Measurements from ENCODE around the gene DONSON. TPM values are rescaled to one million over a fixed set of nuclear protein-coding genes. Genes with fewer than 3 reads are reported as not detected.

Gene DONSON
- total RNA-seq, 1 experiment from 2014 or later: 35.3 TPM

GRCh38 chr21:33567914-33568313 is 20.6 kb downstream of the DONSON start:
- H3K27me3 Mint-ChIP-seq (ENCODE audit: low read depth): no peaks in the 10 kb centered on the region
- no peak overlapping the region for H4K5ac ChIP-seq (ENCODE audit: insufficient read length, low read depth, low read length)
- no peak overlapping the region for H2BK5ac ChIP-seq (ENCODE audit: insufficient read length, low read length)
- H3K36me3 Mint-ChIP-seq (ENCODE audit: insufficient read depth in 1 of 3, low read depth in 3 of 3): peaks cover 23 to 57% (median 56%) of the 10 kb centered on the region in 3 experiments; a peak in 6 of 7 replicates
- H2BK15ac ChIP-seq (ENCODE audit: low read depth, low read length): no peak overlapping the region
- no peaks in the 10 kb centered on the region for H3K9me3 ChIP-seq (ENCODE audit: control insufficient read depth, low read depth, low read length)
- H3K23me2 ChIP-seq (ENCODE audit: insufficient read length, low read depth, low read length, poor library complexity, severe bottlenecking): no peaks in the 10 kb centered on the region
- H3K4me3 Mint-ChIP-seq: no peak overlapping the region
- no peak for DNase-seq
- H3K27ac ChIP-seq (ENCODE audit: insufficient read length, low read depth, low read length): no peak overlapping the region
- H3K27me3 ChIP-seq (ENCODE audit: insufficient read depth, low read length): no peaks in the 10 kb centered on the region
- no peak overlapping the region for H3K18ac ChIP-seq (ENCODE audit: insufficient read length, low read depth, low read length)
- H3K79me2 ChIP-seq (ENCODE audit: insufficient read depth, low read length): no peaks in the 10 kb centered on the region
- H3K23ac ChIP-seq (ENCODE audit: insufficient read length, low read depth, low read length): no peak overlapping the region
- H3K4ac ChIP-seq (ENCODE audit: low read depth, low read length): no peak overlapping the region
- H4K91ac ChIP-seq (ENCODE audit: insufficient read length, low read depth, low read length): no peak overlapping the region
- no peak overlapping the region for H2AFZ ChIP-seq (ENCODE audit: low read length)
- H3K9me3 Mint-ChIP-seq: no peaks in the 10 kb centered on the region
- no peak overlapping the region for H2BK12ac ChIP-seq (ENCODE audit: insufficient read length, low read depth, low read length)
- TF ChIP-seq CTCF (conservative IDR thresholded peaks at IDR 0.05): no peak
- H4K8ac ChIP-seq (replicated peaks; ENCODE audit: insufficient read length, low read depth, low read length): no peak overlapping the region
- H2AK5ac ChIP-seq (ENCODE audit: insufficient read length, low read length): no peak overlapping the region
- H3K9ac ChIP-seq (ENCODE audit: extremely low read depth, insufficient read length, low read length): no peak overlapping the region
- H3T11ph ChIP-seq (ENCODE audit: low read length): no peak overlapping the region
- H4K20me1 ChIP-seq (ENCODE audit: control insufficient read depth, insufficient read depth, insufficient read length): no peaks in the 10 kb centered on the region
- H2BK20ac ChIP-seq (ENCODE audit: low read depth, low read length, poor library complexity, severe bottlenecking): no peak overlapping the region
- H3K56ac ChIP-seq (ENCODE audit: insufficient read length, low read depth, low read length): no peak overlapping the region
- no peaks in the 10 kb centered on the region for H3K4me1 Mint-ChIP-seq
- no peaks in the 10 kb centered on the region for H3K4me1 ChIP-seq (ENCODE audit: insufficient read depth, low read length)
- no CpG with 5 or more reads among the region's 6 CpGs for WGBS (ENCODE audit: extremely low coverage, insufficient read length, low lambda C conversion rate)
- no peak overlapping the region for H3K4me2 ChIP-seq (ENCODE audit: insufficient read depth, insufficient read length, low read length)
- H2BK120ac ChIP-seq (ENCODE audit: low read depth, low read length, poor library complexity, severe bottlenecking): no peak overlapping the region
- H3K79me1 ChIP-seq (ENCODE audit: insufficient read depth, low read depth, low read length, poor library complexity, severe bottlenecking): no peaks in the 10 kb centered on the region
- H3K27ac Mint-ChIP-seq: peak overlapping the region in 1 of 3 experiments; percentile 89; a peak in 2 of 7 replicates
- no peak overlapping the region for H3K14ac ChIP-seq (ENCODE audit: insufficient read depth, low read length)

Measured in H9 (cell line).